Ishikawa (cell line): Measurements from ENCODE around the gene CTBS.

Experiments
- CEBPB ChIP-seq: IDR thresholded peaks from 2 replicates; pipeline ENCODE4 v1.6.1; 2012
- CREB1 ChIP-seq: IDR thresholded peaks from 2 replicates; pipeline ENCODE4 v1.6.1; 2012; ENCODE audit warnings: low read depth
- EGR1 ChIP-seq: IDR thresholded peaks from 2 replicates; pipeline ENCODE4 v1.6.1; 2012
- EP300 ChIP-seq: IDR thresholded peaks from 2 replicates; pipeline ENCODE4 v1.6.1; 2012; ENCODE audit warnings: borderline replicate concordance
- FOXM1 ChIP-seq: IDR thresholded peaks from 2 replicates; pipeline ENCODE4 v1.6.1; 2012; ENCODE audit warnings: low read depth, borderline replicate concordance
- NFIC ChIP-seq: IDR thresholded peaks from 2 replicates; pipeline ENCODE4 v1.6.1; 2012
- RAD21 ChIP-seq: IDR thresholded peaks from 2 replicates; pipeline ENCODE4 v1.6.1; 2012; ENCODE audit warnings: low read depth
- TAF1 ChIP-seq: IDR thresholded peaks from 2 replicates; pipeline ENCODE4 v1.6.1; 2012; ENCODE audit warnings: low read depth, mild to moderate bottlenecking
- TCF12 ChIP-seq: IDR thresholded peaks from 2 replicates; pipeline ENCODE4 v1.6.1; 2012; ENCODE audit warnings: low read depth
- TEAD4 ChIP-seq: IDR thresholded peaks from 2 replicates; pipeline ENCODE4 v1.6.1; 2012
- YY1 ChIP-seq: IDR thresholded peaks from 2 replicates; pipeline ENCODE4 v1.6.1; 2012; ENCODE audit warnings: low read depth
- ZBTB7A ChIP-seq: IDR thresholded peaks from 2 replicates; pipeline ENCODE4 v1.6.1; 2012; ENCODE audit warnings: low read depth
- TF ChIP-seq, protein P1 (sequence below): IDR thresholded peaks from 2 replicates; pipeline ENCODE4 v1.6.1; 2012; ENCODE audit warnings: low read depth, mild to moderate bottlenecking
- TF ChIP-seq, protein P2 (sequence below): IDR thresholded peaks from 2 replicates; pipeline ENCODE4 v1.6.1; 2012
- TF ChIP-seq, protein P3 (sequence below): IDR thresholded peaks from 2 replicates; pipeline ENCODE4 v1.6.1; 2012

The CTBS gene

DNA sequence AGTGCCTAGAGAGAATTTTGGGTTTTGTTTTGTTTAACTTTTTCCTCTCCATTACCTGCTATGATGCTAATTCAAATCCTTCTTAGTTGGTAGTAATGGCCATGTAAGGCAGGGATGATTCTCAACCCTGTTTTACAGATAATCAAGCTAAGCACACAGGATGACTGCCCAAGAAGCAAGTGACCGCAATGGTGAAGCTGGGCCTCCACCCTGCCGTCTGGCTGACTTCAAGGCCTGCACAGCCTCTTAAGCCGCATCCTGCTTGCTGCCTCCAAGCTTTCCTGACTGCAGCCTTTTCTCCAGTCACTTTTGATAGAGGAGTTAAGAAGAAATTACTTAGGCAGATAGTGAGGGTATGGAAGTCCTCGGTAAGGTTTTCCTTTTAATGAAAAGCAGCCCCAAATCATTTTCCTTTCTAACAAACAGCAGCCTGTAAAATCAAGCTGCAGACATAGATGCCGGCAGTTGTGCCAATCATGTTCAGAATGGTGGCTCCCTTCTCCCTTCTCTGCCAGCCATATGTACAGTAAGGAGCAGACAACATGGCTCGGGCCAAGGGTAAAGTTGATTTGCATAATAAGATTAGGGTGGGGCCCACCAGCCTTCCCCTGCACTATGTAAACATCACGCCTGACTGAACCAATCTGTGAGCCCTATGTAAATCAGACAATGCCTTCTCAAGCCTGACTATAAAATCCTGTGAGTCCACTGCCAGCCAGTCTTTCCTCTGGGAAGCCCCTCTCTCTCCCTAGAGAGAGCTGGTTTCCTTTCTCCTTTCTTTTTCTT is 8.8 kb upstream of the CTBS start:
- TF ChIP-seq CEBPB (no peak), YY1 (peak; percentile 48; the same call in 1 of the 2 replicates)

DNA sequence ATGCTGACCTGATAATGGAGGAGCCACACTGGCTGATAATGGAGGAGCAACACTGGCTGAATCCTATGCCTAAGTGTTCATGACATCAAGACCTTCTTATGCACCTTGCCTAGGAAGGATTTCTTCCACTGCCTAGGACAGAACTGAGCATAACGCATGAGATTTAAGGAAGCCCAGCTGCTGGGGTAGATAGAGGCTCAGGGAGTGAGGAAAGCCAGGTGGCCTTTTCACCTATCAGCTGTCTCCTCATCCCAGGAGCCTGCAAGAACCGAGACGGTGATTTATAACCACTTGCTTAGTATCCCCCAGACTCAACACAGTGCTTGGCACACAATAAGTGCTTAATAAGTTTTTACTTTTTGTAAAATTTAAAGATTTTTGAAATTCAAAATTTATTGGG is 7.4 kb upstream of the CTBS start:
- TF ChIP-seq, protein P1, sequence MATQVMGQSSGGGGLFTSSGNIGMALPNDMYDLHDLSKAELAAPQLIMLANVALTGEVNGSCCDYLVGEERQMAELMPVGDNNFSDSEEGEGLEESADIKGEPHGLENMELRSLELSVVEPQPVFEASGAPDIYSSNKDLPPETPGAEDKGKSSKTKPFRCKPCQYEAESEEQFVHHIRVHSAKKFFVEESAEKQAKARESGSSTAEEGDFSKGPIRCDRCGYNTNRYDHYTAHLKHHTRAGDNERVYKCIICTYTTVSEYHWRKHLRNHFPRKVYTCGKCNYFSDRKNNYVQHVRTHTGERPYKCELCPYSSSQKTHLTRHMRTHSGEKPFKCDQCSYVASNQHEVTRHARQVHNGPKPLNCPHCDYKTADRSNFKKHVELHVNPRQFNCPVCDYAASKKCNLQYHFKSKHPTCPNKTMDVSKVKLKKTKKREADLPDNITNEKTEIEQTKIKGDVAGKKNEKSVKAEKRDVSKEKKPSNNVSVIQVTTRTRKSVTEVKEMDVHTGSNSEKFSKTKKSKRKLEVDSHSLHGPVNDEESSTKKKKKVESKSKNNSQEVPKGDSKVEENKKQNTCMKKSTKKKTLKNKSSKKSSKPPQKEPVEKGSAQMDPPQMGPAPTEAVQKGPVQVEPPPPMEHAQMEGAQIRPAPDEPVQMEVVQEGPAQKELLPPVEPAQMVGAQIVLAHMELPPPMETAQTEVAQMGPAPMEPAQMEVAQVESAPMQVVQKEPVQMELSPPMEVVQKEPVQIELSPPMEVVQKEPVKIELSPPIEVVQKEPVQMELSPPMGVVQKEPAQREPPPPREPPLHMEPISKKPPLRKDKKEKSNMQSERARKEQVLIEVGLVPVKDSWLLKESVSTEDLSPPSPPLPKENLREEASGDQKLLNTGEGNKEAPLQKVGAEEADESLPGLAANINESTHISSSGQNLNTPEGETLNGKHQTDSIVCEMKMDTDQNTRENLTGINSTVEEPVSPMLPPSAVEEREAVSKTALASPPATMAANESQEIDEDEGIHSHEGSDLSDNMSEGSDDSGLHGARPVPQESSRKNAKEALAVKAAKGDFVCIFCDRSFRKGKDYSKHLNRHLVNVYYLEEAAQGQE, result no peak
- no peak for TF ChIP-seq TEAD4
- TF ChIP-seq NFIC, result no peak
- no peak for TF ChIP-seq ZBTB7A

DNA sequence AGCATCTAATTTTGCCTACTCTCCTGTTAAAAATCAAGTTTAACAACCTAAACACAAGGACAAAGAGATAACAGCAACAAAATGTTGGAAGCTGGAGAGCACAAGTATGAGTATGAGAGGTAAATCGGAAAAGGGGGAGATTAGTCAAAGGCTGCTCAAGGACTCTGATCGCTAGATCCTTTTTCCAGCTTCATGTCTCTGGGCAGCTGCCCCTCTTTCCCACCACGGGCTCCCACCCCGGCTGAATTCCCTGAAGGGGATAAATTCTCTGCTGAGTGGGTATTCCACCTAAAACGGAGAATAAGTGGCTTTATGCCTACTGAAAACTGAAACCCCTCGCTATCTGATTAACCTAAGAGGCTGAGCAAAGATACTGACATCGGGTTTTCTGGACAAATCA is 696 bp upstream of the CTBS start:
- TF ChIP-seq YY1 (no peak), CREB1 (no peak), EGR1 (no peak), EP300 (no peak), NFIC (no peak), TCF12 (no peak), ZBTB7A (no peak)
- TF ChIP-seq, protein P2, sequence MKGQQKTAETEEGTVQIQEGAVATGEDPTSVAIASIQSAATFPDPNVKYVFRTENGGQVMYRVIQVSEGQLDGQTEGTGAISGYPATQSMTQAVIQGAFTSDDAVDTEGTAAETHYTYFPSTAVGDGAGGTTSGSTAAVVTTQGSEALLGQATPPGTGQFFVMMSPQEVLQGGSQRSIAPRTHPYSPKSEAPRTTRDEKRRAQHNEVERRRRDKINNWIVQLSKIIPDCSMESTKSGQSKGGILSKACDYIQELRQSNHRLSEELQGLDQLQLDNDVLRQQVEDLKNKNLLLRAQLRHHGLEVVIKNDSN, result no peak
- TF ChIP-seq, protein P3, sequence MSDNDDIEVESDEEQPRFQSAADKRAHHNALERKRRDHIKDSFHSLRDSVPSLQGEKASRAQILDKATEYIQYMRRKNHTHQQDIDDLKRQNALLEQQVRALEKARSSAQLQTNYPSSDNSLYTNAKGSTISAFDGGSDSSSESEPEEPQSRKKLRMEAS, result no peak

DNA sequence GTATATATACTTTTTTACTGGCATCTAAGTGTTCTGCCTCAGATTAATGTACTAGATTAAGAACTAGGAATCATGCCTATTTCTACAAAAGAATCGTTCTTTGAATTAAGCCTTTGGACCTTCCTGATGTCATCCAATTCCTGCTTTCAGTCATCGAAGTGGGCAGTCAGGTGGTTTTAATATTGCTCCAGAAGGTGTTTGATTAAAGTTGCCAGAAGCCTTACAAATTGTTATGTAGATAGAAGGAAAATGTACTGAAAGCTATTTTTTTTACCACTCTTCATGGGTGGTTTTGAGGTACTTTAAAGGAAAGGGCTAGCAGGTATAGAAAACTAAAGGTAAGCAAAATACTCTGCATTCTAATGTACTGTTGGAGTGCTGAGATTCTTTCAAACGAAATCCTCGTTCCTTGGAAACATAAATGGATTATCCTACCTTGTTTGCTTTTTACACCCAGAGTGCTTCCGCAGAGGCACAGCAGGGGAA is 716 bp downstream of the CTBS start:
- TF ChIP-seq ZBTB7A, result no peak
- TF ChIP-seq YY1, result no peak
- TF ChIP-seq EP300, result no peak
- TF ChIP-seq, protein P2, result no peak
- TF ChIP-seq CEBPB, result no peak
- no peak for TF ChIP-seq TCF12
- TF ChIP-seq RAD21, result no peak
- TF ChIP-seq TAF1, result no peak
- TF ChIP-seq CREB1, result no peak
- TF ChIP-seq, protein P1, result no peak
- TF ChIP-seq NFIC, result no peak
- no peak for TF ChIP-seq TEAD4
- TF ChIP-seq FOXM1, result no peak
- TF ChIP-seq, protein P3, result no peak
- TF ChIP-seq EGR1, result no peak

DNA sequence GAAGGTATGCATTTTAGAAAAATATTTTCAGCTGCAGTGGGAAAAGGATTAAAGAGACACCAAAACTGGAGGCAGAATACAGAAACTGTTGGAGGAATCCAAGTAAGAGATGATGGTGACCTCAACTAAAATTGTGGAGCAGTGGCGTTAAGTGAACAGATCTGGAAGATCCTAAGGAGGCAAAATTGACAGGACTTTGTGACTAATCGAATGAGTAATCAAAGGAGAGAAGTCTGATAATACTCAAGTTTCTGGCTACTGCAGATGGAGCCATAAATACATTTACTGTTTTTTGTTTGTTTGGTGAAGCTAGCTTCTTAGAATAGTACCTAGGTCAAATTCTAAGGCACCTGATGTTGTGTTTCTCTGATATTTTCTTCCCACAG is 3.1 kb downstream of the CTBS start:
- TF ChIP-seq EGR1 (no peak), RAD21 (no peak), CEBPB (no peak), TAF1 (no peak)
- TF ChIP-seq, protein P2, result no peak
- TF ChIP-seq, protein P1, result no peak
